Panc1 (cell line): ENCODE data around the gene STKLD1. TPM values are rescaled to one million over a fixed set of nuclear protein-coding genes. Genes with fewer than 3 reads are reported as not detected.

Experiments
- ATAC-seq: fragments of 200-7000 bp; cut with Tn5 transposase; 2 replicates; pipeline ENCODE4 v1.9.1; 2020; ENCODE audit warnings: mild to moderate bottlenecking, moderate library complexity
- BruUV-seq: library from RNA; stranded (reverse); fragments of 400-500 nt; replicated peaks from 2 replicates; lab custom pipeline; 2021; lab: Mats Ljungman, UMichigan
- CTCF ChIA-PET: fragments of 300-600 bp; sonication (Branson Sonifier 250); formaldehyde crosslinking; loops from one replicate; lab custom pipeline; 2022; ENCODE audit warnings: antibody characterized with exemption; lab: Charles Lee
- POLR2A ChIA-PET: fragments of 300-600 bp; sonication (Branson Sonifier 250); formaldehyde crosslinking; loops from one replicate; lab custom pipeline; 2022; ENCODE audit warnings: antibody characterized with exemption; lab: Charles Lee
- DNase-seq: peaks from one replicate; pipeline ENCODE4 v3.0.0-alpha.2; 2010; ENCODE audit warnings: low read depth, low spot score
- H3K27ac ChIP-seq: 2 replicates; pipeline ENCODE4 v1.5.1; 2011; ENCODE audit warnings: mild to moderate bottlenecking, low read length, inconsistent platforms
- H3K27me3 ChIP-seq: fragments of 200-500 bp; sonication (Bioruptor generic); 2 replicates; pipeline ENCODE4 v1.6.0; 2014; ENCODE audit warnings: low read length, inconsistent platforms; ENCODE audit not compliant: control insufficient read depth, insufficient read depth
- H3K36me3 ChIP-seq: fragments of 200-500 bp; sonication (Bioruptor generic); 2 replicates; pipeline ENCODE4 v1.5.1; 2014; ENCODE audit warnings: inconsistent platforms, mild to moderate bottlenecking, low read length, moderate library complexity; ENCODE audit not compliant: control insufficient read depth, insufficient read depth
- H3K4me1 ChIP-seq: 2 replicates; pipeline ENCODE4 v1.5.1; 2011; ENCODE audit warnings: inconsistent platforms, mild to moderate bottlenecking, low read length, moderate library complexity; ENCODE audit not compliant: control insufficient read depth, insufficient read depth
- H3K4me3 ChIP-seq, 2 experiments: 2 replicates each; pipeline ENCODE4 v1.5.1; 2011 to 2012; ENCODE audit warnings: low read depth in 2 of 2, low read length in 2 of 2, mild to moderate bottlenecking in 2 of 2, inconsistent platforms in 1 of 2, moderate library complexity in 1 of 2
- H3K9me3 ChIP-seq: fragments of 200-500 bp; sonication (Bioruptor generic); 2 replicates; pipeline ENCODE4 v1.5.1; 2014; ENCODE audit warnings: low read depth, mild to moderate bottlenecking, inconsistent platforms, low read length, moderate library complexity; ENCODE audit not compliant: control insufficient read depth, insufficient read depth
- POLR2AphosphoS5 ChIP-seq: IDR thresholded peaks from 2 replicates; pipeline ENCODE4 v1.6.1; 2012; ENCODE audit warnings: mild to moderate bottlenecking, low read depth, low read length, moderate library complexity
- SIN3A ChIP-seq: IDR thresholded peaks from 2 replicates; pipeline ENCODE4 v1.6.1; 2012; ENCODE audit warnings: low read depth, mild to moderate bottlenecking, low read length, moderate library complexity, borderline replicate concordance; ENCODE audit not compliant: insufficient read depth
- TCF7L2 ChIP-seq: IDR thresholded peaks from 2 replicates; pipeline ENCODE4 v1.6.1; 2011; ENCODE audit warnings: mild to moderate bottlenecking, low read depth, low read length, inconsistent platforms
- in situ Hi-C: cut with HindIII; loops from 2 replicates; pipeline ENCODE4 v1.10.0; 2016; ENCODE audit warnings: low sequenced_read_pairs, low pct_unique_long_range_greater_than_20kb
- intact Hi-C: fragments of 100-400 bp; cut with micrococcal nuclease; formaldehyde crosslinking; loops from one replicate; pipeline ENCODE4 v1.10.0; 2022; ENCODE audit not compliant: unreplicated experiment
- total RNA-seq: library from RNA; stranded (reverse); gene quantifications from one replicate; pipeline ENCODE4 v1.2.1, GENCODE V29; 2021; ENCODE audit not compliant: unreplicated experiment
- TF ChIP-seq, protein P1 (sequence below), 2 experiments: IDR thresholded peaks; 2 replicates each; pipeline ENCODE4 v1.6.1; 2011 to 2012; ENCODE audit warnings: low read depth in 2 of 2, control low read depth in 1 of 2, low read length in 1 of 2, mild to moderate bottlenecking in 1 of 2, moderate library complexity in 1 of 2; ENCODE audit not compliant: insufficient read depth in 1 of 2
- TF ChIP-seq, protein P2 (sequence below): fragments of 450-650 bp; IDR thresholded peaks from 2 replicates; pipeline ENCODE4 v1.5.1; 2017; ENCODE audit warnings: mild to moderate bottlenecking

The STKLD1 gene
- total RNA-seq, 1 experiment from 2014 or later: 0.74 TPM

DNA sequence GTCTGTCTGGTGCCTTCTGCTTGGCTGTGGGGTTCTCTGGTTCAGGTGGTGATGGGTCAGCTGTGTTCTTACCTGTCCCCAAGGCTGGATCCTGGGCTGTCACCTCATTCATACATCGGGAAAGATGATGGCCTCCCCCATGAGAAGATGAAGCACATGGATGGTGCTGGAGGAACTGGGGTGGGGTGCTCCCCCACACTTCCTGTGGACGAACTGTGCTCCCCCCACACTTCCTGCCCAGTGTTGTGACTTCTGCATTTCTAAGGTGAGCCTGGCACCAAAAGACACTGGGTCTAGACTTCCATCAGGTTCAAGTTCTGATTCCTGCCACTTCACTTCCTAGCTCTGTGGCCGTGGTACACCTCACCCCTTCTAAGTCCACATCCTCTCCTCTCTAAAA is 35.9 kb upstream of the STKLD1 start:
- no peaks in the 10 kb centered on the region for H3K27me3 ChIP-seq
- intact Hi-C loops (no loop called here), in situ Hi-C loops (no loop called here)
- ChIA-PET POLR2A (no interaction called here), CTCF (no interaction called here)
- H3K27ac ChIP-seq: no peak overlapping the region
- H3K36me3 ChIP-seq: peaks cover 3% of the 10 kb centered on the region
- no peak for DNase-seq
- no peak for ATAC-seq
- H3K4me1 ChIP-seq: no peaks in the 10 kb centered on the region; the same call in 1 of the 2 replicates
- no TSS peak for BruUV-seq
- TF ChIP-seq TCF7L2 (no peak), SIN3A (no peak), POLR2AphosphoS5 (no peak)
- TF ChIP-seq, protein P1, sequence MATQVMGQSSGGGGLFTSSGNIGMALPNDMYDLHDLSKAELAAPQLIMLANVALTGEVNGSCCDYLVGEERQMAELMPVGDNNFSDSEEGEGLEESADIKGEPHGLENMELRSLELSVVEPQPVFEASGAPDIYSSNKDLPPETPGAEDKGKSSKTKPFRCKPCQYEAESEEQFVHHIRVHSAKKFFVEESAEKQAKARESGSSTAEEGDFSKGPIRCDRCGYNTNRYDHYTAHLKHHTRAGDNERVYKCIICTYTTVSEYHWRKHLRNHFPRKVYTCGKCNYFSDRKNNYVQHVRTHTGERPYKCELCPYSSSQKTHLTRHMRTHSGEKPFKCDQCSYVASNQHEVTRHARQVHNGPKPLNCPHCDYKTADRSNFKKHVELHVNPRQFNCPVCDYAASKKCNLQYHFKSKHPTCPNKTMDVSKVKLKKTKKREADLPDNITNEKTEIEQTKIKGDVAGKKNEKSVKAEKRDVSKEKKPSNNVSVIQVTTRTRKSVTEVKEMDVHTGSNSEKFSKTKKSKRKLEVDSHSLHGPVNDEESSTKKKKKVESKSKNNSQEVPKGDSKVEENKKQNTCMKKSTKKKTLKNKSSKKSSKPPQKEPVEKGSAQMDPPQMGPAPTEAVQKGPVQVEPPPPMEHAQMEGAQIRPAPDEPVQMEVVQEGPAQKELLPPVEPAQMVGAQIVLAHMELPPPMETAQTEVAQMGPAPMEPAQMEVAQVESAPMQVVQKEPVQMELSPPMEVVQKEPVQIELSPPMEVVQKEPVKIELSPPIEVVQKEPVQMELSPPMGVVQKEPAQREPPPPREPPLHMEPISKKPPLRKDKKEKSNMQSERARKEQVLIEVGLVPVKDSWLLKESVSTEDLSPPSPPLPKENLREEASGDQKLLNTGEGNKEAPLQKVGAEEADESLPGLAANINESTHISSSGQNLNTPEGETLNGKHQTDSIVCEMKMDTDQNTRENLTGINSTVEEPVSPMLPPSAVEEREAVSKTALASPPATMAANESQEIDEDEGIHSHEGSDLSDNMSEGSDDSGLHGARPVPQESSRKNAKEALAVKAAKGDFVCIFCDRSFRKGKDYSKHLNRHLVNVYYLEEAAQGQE (IDR thresholded peaks at IDR 0.05; ENCODE audit: insufficient read depth in 1 of 2, low read depth in 2 of 2, low read length in 1 of 2): no peak
- TF ChIP-seq, protein P2, sequence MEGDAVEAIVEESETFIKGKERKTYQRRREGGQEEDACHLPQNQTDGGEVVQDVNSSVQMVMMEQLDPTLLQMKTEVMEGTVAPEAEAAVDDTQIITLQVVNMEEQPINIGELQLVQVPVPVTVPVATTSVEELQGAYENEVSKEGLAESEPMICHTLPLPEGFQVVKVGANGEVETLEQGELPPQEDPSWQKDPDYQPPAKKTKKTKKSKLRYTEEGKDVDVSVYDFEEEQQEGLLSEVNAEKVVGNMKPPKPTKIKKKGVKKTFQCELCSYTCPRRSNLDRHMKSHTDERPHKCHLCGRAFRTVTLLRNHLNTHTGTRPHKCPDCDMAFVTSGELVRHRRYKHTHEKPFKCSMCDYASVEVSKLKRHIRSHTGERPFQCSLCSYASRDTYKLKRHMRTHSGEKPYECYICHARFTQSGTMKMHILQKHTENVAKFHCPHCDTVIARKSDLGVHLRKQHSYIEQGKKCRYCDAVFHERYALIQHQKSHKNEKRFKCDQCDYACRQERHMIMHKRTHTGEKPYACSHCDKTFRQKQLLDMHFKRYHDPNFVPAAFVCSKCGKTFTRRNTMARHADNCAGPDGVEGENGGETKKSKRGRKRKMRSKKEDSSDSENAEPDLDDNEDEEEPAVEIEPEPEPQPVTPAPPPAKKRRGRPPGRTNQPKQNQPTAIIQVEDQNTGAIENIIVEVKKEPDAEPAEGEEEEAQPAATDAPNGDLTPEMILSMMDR: no peak
- H3K4me3 ChIP-seq: no peak overlapping the region
- no peaks in the 10 kb centered on the region for H3K9me3 ChIP-seq

DNA sequence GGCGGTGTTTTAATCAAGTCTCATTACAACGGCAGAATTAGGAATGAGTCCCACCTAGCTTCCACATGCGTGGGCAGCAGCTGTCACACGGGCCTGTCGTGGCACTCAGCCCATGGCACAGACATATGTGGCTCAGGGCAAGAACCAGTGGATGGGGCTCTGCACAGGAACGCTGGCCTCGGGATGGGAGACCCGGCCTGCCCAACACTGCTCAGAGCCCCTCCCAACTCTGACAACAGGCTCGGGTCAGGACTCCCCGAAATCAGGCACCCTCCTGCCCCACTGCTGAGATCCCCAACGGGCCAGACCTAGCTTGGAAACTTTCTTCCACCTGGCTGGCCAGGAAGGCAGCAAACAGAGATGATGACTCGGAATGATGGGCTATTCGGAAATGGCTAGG is 35.2 kb upstream of the STKLD1 start:
- CTCF ChIA-PET: no interaction called here
- TF ChIP-seq POLR2AphosphoS5 (no peak), SIN3A (no peak), TCF7L2 (no peak)
- TF ChIP-seq, protein P2: no peak
- TF ChIP-seq, protein P1 (IDR thresholded peaks at IDR 0.05; ENCODE audit: insufficient read depth in 1 of 2, low read depth in 2 of 2, low read length in 1 of 2): no peak
- POLR2A ChIA-PET: no interaction called here
- DNase-seq (no peak), ATAC-seq (no peak)
- Histone ChIP-seq H3K27ac (no peak overlapping the region), H3K27me3 (no peaks in the 10 kb centered on the region), H3K4me1 (no peaks in the 10 kb centered on the region; the same call in 1 of the 2 replicates), H3K4me3 (no peak overlapping the region), H3K36me3 (no peaks in the 10 kb centered on the region; the same call in 1 of the 2 replicates), H3K9me3 (no peaks in the 10 kb centered on the region)
- in situ Hi-C loops: no loop called here
- no TSS peak for BruUV-seq
- intact Hi-C loops: no loop called here
